ENCODE results near the gene ZNF423. TPM values are rescaled to one million over a fixed set of nuclear protein-coding genes. Genes with fewer than 3 reads are reported as not detected.

The ZNF423 gene
- total RNA-seq, 4 donors from 2014 or later, result 6.6 to 22.9 (median 8.6) TPM

- no peak for TF ChIP-seq CTCF (IDR thresholded peaks at IDR 0.05)
- DNase-seq (ENCODE audit: low spot score) (no peak), ATAC-seq (ENCODE audit: low FRiP score) (no peak)
These were observed 226.1 kb downstream of the ZNF423 start for GRCh38 chr16:49629851-49630250.

- ATAC-seq (ENCODE audit: low FRiP score) (no peak), DNase-seq (ENCODE audit: low spot score) (no peak)
- no peak for TF ChIP-seq CTCF (IDR thresholded peaks at IDR 0.05)
These were observed 227.8 kb downstream of the ZNF423 start for GRCh38 chr16:49628148-49628547.

- DNase-seq (ENCODE audit: low spot score), result no peak
- no peak for TF ChIP-seq CTCF (IDR thresholded peaks at IDR 0.05)
- no peak for ATAC-seq (ENCODE audit: low FRiP score)
These were observed 230.4 kb downstream of the ZNF423 start for GRCh38 chr16:49625311-49626065.

- ATAC-seq (ENCODE audit: low FRiP score) (no peak), DNase-seq (ENCODE audit: low spot score) (no peak)
- no peak for TF ChIP-seq CTCF (IDR thresholded peaks at IDR 0.05)
These were observed 232.2 kb downstream of the ZNF423 start for GRCh38 chr16:49623501-49624266.

GRCh38 chr16:49622421-49623402, 233.2 kb downstream of the ZNF423 start:
- TF ChIP-seq CTCF (IDR thresholded peaks at IDR 0.05), result no peak
- ATAC-seq (ENCODE audit: low FRiP score) (no peak), DNase-seq (ENCODE audit: low spot score) (no peak)

- ATAC-seq (ENCODE audit: low FRiP score), result no peak
- TF ChIP-seq CTCF (IDR thresholded peaks at IDR 0.05), result no peak
- no peak for DNase-seq (ENCODE audit: low spot score)
These were observed 233.9 kb downstream of the ZNF423 start for GRCh38 chr16:49622084-49622390.
